H1 (cell line): Measurements from ENCODE around the gene SLC35E1.

Experiments used
- BCL11A ChIP-seq, 2 experiments: IDR thresholded peaks; one replicate each; pipeline ENCODE4 v1.6.1; 2011; ENCODE audit warnings: low read depth in 2 of 2, low read length in 2 of 2, mild to moderate bottlenecking in 2 of 2
- EP300 ChIP-seq, 2 experiments: IDR thresholded peaks; 1 replicate in 1 of 2; 2 replicates in 1 of 2; pipeline ENCODE4 v1.6.1; 2011 to 2012; ENCODE audit warnings: low read depth in 2 of 2, low read length in 2 of 2, mild to moderate bottlenecking in 2 of 2, borderline replicate concordance in 1 of 2, inconsistent platforms in 1 of 2, moderate library complexity in 1 of 2
- EZH2 ChIP-seq: fragments of 200-600 bp; sonication (generic); IDR thresholded peaks from 2 replicates; pipeline ENCODE4 v1.7.1; 2012; ENCODE audit warnings: low read depth, mild to moderate bottlenecking, moderate library complexity, low read length, inconsistent platforms; ENCODE audit not compliant: severe bottlenecking
- JUN ChIP-seq: IDR thresholded peaks from 2 replicates; pipeline ENCODE4 v1.6.1; 2011; ENCODE audit warnings: low read depth, mild to moderate bottlenecking, improper control_type of control experiment, low read length
- POLR2A ChIP-seq, 2 experiments: IDR thresholded peaks; 1 replicate in 1 of 2; 2 replicates in 1 of 2; pipeline ENCODE4 v1.6.1; 2011; ENCODE audit warnings: low read depth in 2 of 2, low read length in 2 of 2, mild to moderate bottlenecking in 2 of 2; ENCODE audit errors: control extremely low read depth in 1 of 2
- RXRA ChIP-seq: IDR thresholded peaks from 2 replicates; pipeline ENCODE4 v1.6.1; 2011; ENCODE audit warnings: low read depth, mild to moderate bottlenecking, low read length, moderate library complexity; ENCODE audit not compliant: insufficient read depth
- SP2 ChIP-seq: IDR thresholded peaks from 2 replicates; pipeline ENCODE4 v1.6.1; 2012; ENCODE audit warnings: mild to moderate bottlenecking, low read length, inconsistent platforms
- TEAD4 ChIP-seq: IDR thresholded peaks from 2 replicates; pipeline ENCODE4 v1.6.1; 2012; ENCODE audit warnings: low read depth, low read length, inconsistent platforms, mixed read lengths
- YY1 ChIP-seq: IDR thresholded peaks from 2 replicates; pipeline ENCODE4 v1.6.1; 2011; ENCODE audit warnings: low read depth, mild to moderate bottlenecking, low read length
- TF ChIP-seq, protein P1 (sequence below), 3 experiments: IDR thresholded peaks; 1 replicate in 2 of 3; 2 replicates in 1 of 3; pipeline versions ENCODE4 v1.5.1 to v1.6.1; 2011; ENCODE audit warnings: low read length in 3 of 3, mild to moderate bottlenecking in 3 of 3, inconsistent platforms in 2 of 3, low read depth in 1 of 3, moderate library complexity in 1 of 3; ENCODE audit not compliant: insufficient read depth in 1 of 3; ENCODE audit errors: control extremely low read depth in 1 of 3
- TF ChIP-seq, protein P2 (sequence below): IDR thresholded peaks from 2 replicates; pipeline ENCODE4 v1.6.1; 2012; ENCODE audit warnings: inconsistent platforms
- TF ChIP-seq, protein P3 (sequence below): IDR thresholded peaks from 2 replicates; pipeline ENCODE4 v1.6.1; 2012; ENCODE audit warnings: low read length, inconsistent platforms

DNA sequence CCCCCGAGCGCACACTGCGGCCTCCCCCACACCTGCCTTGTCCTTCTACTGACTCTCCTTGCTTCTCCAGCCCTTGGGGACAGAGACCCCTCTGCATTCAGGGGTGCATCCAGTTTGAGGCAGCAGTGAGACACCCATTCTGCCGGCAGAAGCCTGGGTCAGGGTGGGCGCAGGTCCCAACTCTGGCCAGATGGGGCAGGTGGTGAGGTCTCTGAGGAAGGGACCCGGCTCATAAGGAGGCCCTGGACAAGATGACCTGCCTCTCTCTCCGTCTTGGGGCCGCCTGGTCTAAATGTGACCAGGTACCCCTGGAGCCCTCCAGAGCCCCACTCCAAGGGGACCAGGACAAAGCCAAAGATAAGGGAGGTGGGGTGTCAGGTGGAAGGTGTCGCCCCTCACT, 36.1 kb downstream of the SLC35E1 start:
- TF ChIP-seq, protein P1, sequence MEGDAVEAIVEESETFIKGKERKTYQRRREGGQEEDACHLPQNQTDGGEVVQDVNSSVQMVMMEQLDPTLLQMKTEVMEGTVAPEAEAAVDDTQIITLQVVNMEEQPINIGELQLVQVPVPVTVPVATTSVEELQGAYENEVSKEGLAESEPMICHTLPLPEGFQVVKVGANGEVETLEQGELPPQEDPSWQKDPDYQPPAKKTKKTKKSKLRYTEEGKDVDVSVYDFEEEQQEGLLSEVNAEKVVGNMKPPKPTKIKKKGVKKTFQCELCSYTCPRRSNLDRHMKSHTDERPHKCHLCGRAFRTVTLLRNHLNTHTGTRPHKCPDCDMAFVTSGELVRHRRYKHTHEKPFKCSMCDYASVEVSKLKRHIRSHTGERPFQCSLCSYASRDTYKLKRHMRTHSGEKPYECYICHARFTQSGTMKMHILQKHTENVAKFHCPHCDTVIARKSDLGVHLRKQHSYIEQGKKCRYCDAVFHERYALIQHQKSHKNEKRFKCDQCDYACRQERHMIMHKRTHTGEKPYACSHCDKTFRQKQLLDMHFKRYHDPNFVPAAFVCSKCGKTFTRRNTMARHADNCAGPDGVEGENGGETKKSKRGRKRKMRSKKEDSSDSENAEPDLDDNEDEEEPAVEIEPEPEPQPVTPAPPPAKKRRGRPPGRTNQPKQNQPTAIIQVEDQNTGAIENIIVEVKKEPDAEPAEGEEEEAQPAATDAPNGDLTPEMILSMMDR (IDR thresholded peaks at IDR 0.05; ENCODE audit: control extremely low read depth in 1 of 3, insufficient read depth in 1 of 3, low read depth in 1 of 3, low read length in 3 of 3) = peak in 1 of 3 experiments; percentile 7; a peak in 1 of 4 replicates
- TF ChIP-seq, protein P2, sequence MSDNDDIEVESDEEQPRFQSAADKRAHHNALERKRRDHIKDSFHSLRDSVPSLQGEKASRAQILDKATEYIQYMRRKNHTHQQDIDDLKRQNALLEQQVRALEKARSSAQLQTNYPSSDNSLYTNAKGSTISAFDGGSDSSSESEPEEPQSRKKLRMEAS = no peak
- TF ChIP-seq RXRA (no peak), EZH2 (no peak), JUN (no peak), POLR2A (IDR thresholded peaks at IDR 0.05; ENCODE audit: control extremely low read depth in 1 of 2, low read depth in 2 of 2, low read length in 2 of 2) (no peak), TEAD4 (no peak), EP300 (IDR thresholded peaks at IDR 0.05; ENCODE audit: borderline replicate concordance in 1 of 2, low read depth in 2 of 2, low read length in 2 of 2) (no peak), BCL11A (IDR thresholded peaks at IDR 0.05; ENCODE audit: low read depth in 2 of 2, low read length in 2 of 2) (no peak), SP2 (no peak), YY1 (no peak)
- TF ChIP-seq, protein P3, sequence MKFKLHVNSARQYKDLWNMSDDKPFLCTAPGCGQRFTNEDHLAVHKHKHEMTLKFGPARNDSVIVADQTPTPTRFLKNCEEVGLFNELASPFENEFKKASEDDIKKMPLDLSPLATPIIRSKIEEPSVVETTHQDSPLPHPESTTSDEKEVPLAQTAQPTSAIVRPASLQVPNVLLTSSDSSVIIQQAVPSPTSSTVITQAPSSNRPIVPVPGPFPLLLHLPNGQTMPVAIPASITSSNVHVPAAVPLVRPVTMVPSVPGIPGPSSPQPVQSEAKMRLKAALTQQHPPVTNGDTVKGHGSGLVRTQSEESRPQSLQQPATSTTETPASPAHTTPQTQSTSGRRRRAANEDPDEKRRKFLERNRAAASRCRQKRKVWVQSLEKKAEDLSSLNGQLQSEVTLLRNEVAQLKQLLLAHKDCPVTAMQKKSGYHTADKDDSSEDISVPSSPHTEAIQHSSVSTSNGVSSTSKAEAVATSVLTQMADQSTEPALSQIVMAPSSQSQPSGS = no peak
